HepG2 (cell line): Measurements from ENCODE around the gene CRIM1. TPM values are rescaled to one million over a fixed set of nuclear protein-coding genes. Genes with fewer than 3 reads are reported as not detected.

Experiments
- ATAC-seq: fragments of 200-7000 bp; cut with Tn5 transposase; 3 replicates; pipeline ENCODE4 v1.9.1; 2020; ENCODE audit warnings: mild to moderate bottlenecking, moderate library complexity
- BruUV-seq: library from RNA; stranded (reverse); fragments of 400-500 nt; replicated peaks from 2 replicates; lab custom pipeline; 2021; lab: Mats Ljungman, UMichigan
- CTCF ChIA-PET: fragments of 300-600 bp; formaldehyde crosslinking; extraction: SDS; loops from one replicate; lab custom pipeline; 2021; ENCODE audit warnings: low total read pairs, inconsistent platforms, low intra/inter-chr PET ratio; lab: Yijun Ruan, JAX
- POLR2A ChIA-PET: fragments of 350-600 bp; sonication (Branson Sonifier 250); formaldehyde crosslinking; loops from one replicate; lab custom pipeline; 2020; ENCODE audit warnings: antibody characterized with exemption, inconsistent platforms; lab: Yijun Ruan, JAX
- DNase-seq: peaks from one replicate; pipeline ENCODE4 v3.0.0-alpha.2; 2015; ENCODE audit warnings: low spot score
- FAIRE-seq: peaks from 3 replicates; lab custom pipeline; 2011; peaks lifted over from hg19 to GRCh38; lab: Jason Lieb, UNC
- H2AFZ ChIP-seq: one replicate; pipeline ENCODE4 v1.6.1; 2011; ENCODE audit warnings: low read length, inconsistent platforms
- H3K27ac ChIP-seq: fragments of 300-600 bp; 3 replicates; pipeline ENCODE4 v1.8.0; 2011; ENCODE audit warnings: mixed run types, mild to moderate bottlenecking, mixed read lengths, low read length, inconsistent platforms; ENCODE audit not compliant: insufficient read depth; ENCODE audit errors: extremely low read length
- H3K27me3 ChIP-seq, 2 experiments: fragments of 200-600 bp in 1 of 2; 2 replicates in 1 of 2; 3 replicates in 1 of 2; pipeline versions ENCODE4 v1.6.0 to v1.8.0; 2011; ENCODE audit warnings: low read length in 2 of 2, mild to moderate bottlenecking in 2 of 2, moderate library complexity in 2 of 2, inconsistent platforms in 1 of 2; ENCODE audit not compliant: insufficient read depth in 2 of 2, control insufficient read depth in 1 of 2
- H3K36me3 ChIP-seq, 2 experiments: fragments of 200-600 bp in 1 of 2; replicated peaks in 1 of 2; 2 replicates in 1 of 2; 3 replicates in 1 of 2; pipeline versions ENCODE4 v1.5.1 to v1.8.0; 2011; ENCODE audit warnings: low read length in 2 of 2, inconsistent platforms in 1 of 2; ENCODE audit not compliant: insufficient read depth in 2 of 2, control insufficient read depth in 1 of 2
- H3K4me1 ChIP-seq: 2 replicates; pipeline ENCODE4 v1.5.1; 2012; ENCODE audit warnings: low read length, inconsistent platforms; ENCODE audit not compliant: insufficient read depth
- H3K4me2 ChIP-seq: 2 replicates; pipeline ENCODE4 v1.6.0; 2011; ENCODE audit warnings: low read depth, low read length, inconsistent platforms
- H3K4me3 ChIP-seq, 3 experiments: fragments of 200-600 bp in 1 of 3; sonication (generic), shearing (Covaris generic) in 1 of 3; replicated peaks in 1 of 3; 2 replicates each; pipeline ENCODE4 v1.5.1; 2011 to 2016; ENCODE audit warnings: low read length in 3 of 3, inconsistent platforms in 2 of 3, low read depth in 2 of 3, mild to moderate bottlenecking in 2 of 3, control low read depth in 1 of 3, mixed read lengths in 1 of 3; ENCODE audit not compliant: insufficient read depth in 1 of 3
- H3K79me2 ChIP-seq: one replicate; pipeline ENCODE4 v1.6.1; 2011; ENCODE audit warnings: low read length, inconsistent platforms; ENCODE audit not compliant: insufficient read depth
- H3K9ac ChIP-seq: 2 replicates; pipeline ENCODE4 v1.6.0; 2011; ENCODE audit warnings: mild to moderate bottlenecking, low read depth, low read length, inconsistent platforms; ENCODE audit not compliant: insufficient read depth
- H3K9me3 ChIP-seq: 2 replicates; pipeline ENCODE4 v1.5.1; 2012; ENCODE audit warnings: mild to moderate bottlenecking, low read length
- H4K20me1 ChIP-seq: 2 replicates; pipeline ENCODE4 v1.6.0; 2011; ENCODE audit warnings: inconsistent platforms, mild to moderate bottlenecking, low read length, moderate library complexity; ENCODE audit not compliant: insufficient read depth
- MEIS1 ChIP-seq: sonication (generic); formaldehyde crosslinking; IDR thresholded peaks from 2 replicates; pipeline ENCODE4 v1.9.0; 2021; ENCODE audit warnings: mild to moderate bottlenecking, missing genetic modification reagents, moderate library complexity, borderline replicate concordance
- RBFOX2 ChIP-seq: fragments of 200-400 bp; formaldehyde crosslinking; IDR thresholded peaks from 2 replicates; pipeline ENCODE4 v1.6.1; 2017; ENCODE audit warnings: low read depth, mild to moderate bottlenecking, low read length
- RFX1 ChIP-seq: fragments of 450-650 bp; IDR thresholded peaks from 2 replicates; pipeline ENCODE4 v1.6.1; 2017
- TBP ChIP-seq: sonication (generic); formaldehyde crosslinking; IDR thresholded peaks from 2 replicates; pipeline ENCODE4 v1.5.0; 2020; ENCODE audit warnings: missing genetic modification reagents
- ZNF547 ChIP-seq: sonication (generic); formaldehyde crosslinking; IDR thresholded peaks from 2 replicates; pipeline ENCODE4 v1.5.1; 2020; ENCODE audit warnings: mild to moderate bottlenecking, missing genetic modification reagents
- WGBS: methylation state at CpG from one replicate; pipeline ENCODE4 v1.1.6; 2017; ENCODE audit warnings: low lambda C conversion rate; 5-methylcytosine and 5-hydroxymethylcytosine counted together
- in situ Hi-C: cut with HindIII; loops from 2 replicates; pipeline ENCODE4 v1.10.0; 2017; ENCODE audit warnings: low pct_unique_long_range_greater_than_20kb; ENCODE audit not compliant: extremely low pct_ligation_motif_present
- intact Hi-C: fragments of 100-400 bp; cut with micrococcal nuclease; formaldehyde crosslinking; loops from one replicate; pipeline ENCODE4 v1.10.0; 2022; ENCODE audit not compliant: unreplicated experiment
- polyA plus RNA-seq, 8 experiments: library from polyadenylated mRNA; depleted of rRNA in 3 of 8; stranded (reverse) in 7 of 8; unstranded in 1 of 8; fragments of >200 nt; fragmentation: Illumina TruSeq in 4 of 8; extraction: Trizol in 4 of 8; gene quantifications; 2 replicates each; pipeline versions ENCODE4 v1.2.1 to v1.2.3, GENCODE V29; 2011 to 2016; ENCODE audit warnings: low read depth in 4 of 8, missing spikeins in 1 of 8, mixed read lengths in 1 of 8; ENCODE audit not compliant: insufficient read depth in 1 of 8
- total RNA-seq, 5 experiments: library from RNA; depleted of rRNA; stranded (reverse); fragments of >200 nt; fragmentation: Illumina TruSeq; extraction: Trizol; gene quantifications; 2 replicates each; pipeline ENCODE4 v1.2.3, GENCODE V29; 2016; ENCODE audit warnings: low read depth in 1 of 5
- TF ChIP-seq, protein P1 (sequence below): sonication (generic); formaldehyde crosslinking; IDR thresholded peaks from 2 replicates; pipeline ENCODE4 v1.4.0; 2020; ENCODE audit warnings: missing genetic modification reagents; ENCODE audit errors: not compliant biosample characterization
- TF ChIP-seq, protein P2 (sequence below): sonication (generic); formaldehyde crosslinking; IDR thresholded peaks from 2 replicates; pipeline ENCODE4 v1.5.0; 2020; ENCODE audit warnings: mild to moderate bottlenecking, missing genetic modification reagents
- TF ChIP-seq, protein P3 (sequence below): sonication (generic); formaldehyde crosslinking; IDR thresholded peaks from 2 replicates; pipeline ENCODE4 v1.4.0; 2020; ENCODE audit warnings: mild to moderate bottlenecking, missing genetic modification reagents, borderline replicate concordance
- TF ChIP-seq, protein P4 (sequence below): IDR thresholded peaks from 2 replicates; pipeline ENCODE4 v1.6.1; 2016; ENCODE audit warnings: low read depth, control low read depth

Gene CRIM1
- total and polyA plus RNA-seq, 2 of the 13 experiments (the other 11 are each of a cell fraction or from before 2014, with no cell fraction given): 39.1 to 69.9 TPM

DNA sequence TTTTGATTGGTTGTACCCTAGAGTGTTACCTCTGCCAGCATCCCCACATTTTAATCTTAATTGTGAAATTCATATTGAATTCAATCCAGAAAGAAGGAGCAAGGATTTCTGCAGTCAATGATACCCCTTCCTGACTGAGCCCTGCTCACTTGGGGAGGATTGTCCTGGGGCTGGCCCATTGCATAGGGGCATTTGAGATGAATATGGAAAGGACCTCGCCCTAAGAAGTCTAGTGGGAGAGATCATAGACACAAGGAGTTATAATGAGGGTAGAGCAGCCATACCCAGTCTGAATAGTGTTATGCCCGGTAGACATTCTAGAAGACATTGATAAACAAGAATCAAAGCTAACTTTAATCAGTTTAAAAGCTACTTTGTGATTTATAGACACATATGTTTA is 53.8 kb downstream of the CRIM1 start:
- ChIA-PET POLR2A (no interaction called here), CTCF (no interaction called here)
- no peaks in the 10 kb centered on the region for H3K27me3 ChIP-seq
- intact Hi-C loops (no loop called here), in situ Hi-C loops (no loop called here)
- H4K20me1 ChIP-seq: peaks cover 16% of the 10 kb centered on the region; the same call in 1 of the 2 replicates
- H2AFZ ChIP-seq: no peak overlapping the region
- 99% methylated on average over 2 of the region's 2 CpGs for WGBS
- no TSS peak for BruUV-seq
- DNase-seq (no peak), FAIRE-seq (no peak), ATAC-seq (no peak)
- H3K36me3 ChIP-seq: peaks cover 7 to 8% of the 10 kb centered on the region in 2 experiments; a peak in 4 of 5 replicates
- peaks cover 66% of the 10 kb centered on the region for H3K79me2 ChIP-seq
- H3K9ac ChIP-seq: no peak overlapping the region
- no peak overlapping the region for H3K27ac ChIP-seq
- TF ChIP-seq ZNF547 (CRISPR knock-in tag) (no peak), TBP (CRISPR knock-in tag) (no peak)
- no peak overlapping the region for H3K4me2 ChIP-seq
- no peaks in the 10 kb centered on the region for H3K9me3 ChIP-seq
- no peak overlapping the region for H3K4me3 ChIP-seq
- H3K4me1 ChIP-seq: peaks cover 37% of the 10 kb centered on the region

DNA sequence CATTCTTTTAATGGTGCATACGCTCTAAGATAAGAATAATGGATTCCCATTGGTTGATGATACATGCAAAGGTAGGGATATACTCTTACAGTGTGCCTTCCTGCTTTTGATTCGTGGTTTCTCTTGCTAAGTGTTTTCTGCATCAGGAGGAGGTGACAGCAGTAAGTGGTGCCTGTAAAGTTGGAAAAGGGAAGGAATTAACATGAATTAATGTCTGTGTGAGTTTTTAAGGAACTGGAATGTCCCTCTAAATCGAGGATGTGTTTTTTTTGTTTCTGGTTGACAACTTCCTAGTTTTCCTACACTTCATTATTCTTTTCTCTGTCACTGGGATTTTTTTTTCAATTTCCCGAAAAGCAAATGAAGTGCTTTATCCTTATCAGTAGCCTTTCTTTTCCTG is 54.4 kb downstream of the CRIM1 start:
- no peak for DNase-seq
- H3K9ac ChIP-seq: no peak overlapping the region
- peaks cover 72% of the 10 kb centered on the region for H3K79me2 ChIP-seq
- TF ChIP-seq RBFOX2: no peak
- TF ChIP-seq, protein P1, sequence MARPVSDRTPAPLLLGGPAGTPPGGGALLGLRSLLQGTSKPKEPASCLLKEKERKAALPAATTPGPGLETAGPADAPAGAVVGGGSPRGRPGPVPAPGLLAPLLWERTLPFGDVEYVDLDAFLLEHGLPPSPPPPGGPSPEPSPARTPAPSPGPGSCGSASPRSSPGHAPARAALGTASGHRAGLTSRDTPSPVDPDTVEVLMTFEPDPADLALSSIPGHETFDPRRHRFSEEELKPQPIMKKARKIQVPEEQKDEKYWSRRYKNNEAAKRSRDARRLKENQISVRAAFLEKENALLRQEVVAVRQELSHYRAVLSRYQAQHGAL (CRISPR knock-in tag): no peak
- no peak for TF ChIP-seq MEIS1 (CRISPR knock-in tag)
- no peak for TF ChIP-seq RFX1
- TF ChIP-seq, protein P2, sequence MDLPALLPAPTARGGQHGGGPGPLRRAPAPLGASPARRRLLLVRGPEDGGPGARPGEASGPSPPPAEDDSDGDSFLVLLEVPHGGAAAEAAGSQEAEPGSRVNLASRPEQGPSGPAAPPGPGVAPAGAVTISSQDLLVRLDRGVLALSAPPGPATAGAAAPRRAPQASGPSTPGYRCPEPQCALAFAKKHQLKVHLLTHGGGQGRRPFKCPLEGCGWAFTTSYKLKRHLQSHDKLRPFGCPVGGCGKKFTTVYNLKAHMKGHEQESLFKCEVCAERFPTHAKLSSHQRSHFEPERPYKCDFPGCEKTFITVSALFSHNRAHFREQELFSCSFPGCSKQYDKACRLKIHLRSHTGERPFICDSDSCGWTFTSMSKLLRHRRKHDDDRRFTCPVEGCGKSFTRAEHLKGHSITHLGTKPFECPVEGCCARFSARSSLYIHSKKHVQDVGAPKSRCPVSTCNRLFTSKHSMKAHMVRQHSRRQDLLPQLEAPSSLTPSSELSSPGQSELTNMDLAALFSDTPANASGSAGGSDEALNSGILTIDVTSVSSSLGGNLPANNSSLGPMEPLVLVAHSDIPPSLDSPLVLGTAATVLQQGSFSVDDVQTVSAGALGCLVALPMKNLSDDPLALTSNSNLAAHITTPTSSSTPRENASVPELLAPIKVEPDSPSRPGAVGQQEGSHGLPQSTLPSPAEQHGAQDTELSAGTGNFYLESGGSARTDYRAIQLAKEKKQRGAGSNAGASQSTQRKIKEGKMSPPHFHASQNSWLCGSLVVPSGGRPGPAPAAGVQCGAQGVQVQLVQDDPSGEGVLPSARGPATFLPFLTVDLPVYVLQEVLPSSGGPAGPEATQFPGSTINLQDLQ (CRISPR knock-in tag): no peak
- TF ChIP-seq, protein P3, sequence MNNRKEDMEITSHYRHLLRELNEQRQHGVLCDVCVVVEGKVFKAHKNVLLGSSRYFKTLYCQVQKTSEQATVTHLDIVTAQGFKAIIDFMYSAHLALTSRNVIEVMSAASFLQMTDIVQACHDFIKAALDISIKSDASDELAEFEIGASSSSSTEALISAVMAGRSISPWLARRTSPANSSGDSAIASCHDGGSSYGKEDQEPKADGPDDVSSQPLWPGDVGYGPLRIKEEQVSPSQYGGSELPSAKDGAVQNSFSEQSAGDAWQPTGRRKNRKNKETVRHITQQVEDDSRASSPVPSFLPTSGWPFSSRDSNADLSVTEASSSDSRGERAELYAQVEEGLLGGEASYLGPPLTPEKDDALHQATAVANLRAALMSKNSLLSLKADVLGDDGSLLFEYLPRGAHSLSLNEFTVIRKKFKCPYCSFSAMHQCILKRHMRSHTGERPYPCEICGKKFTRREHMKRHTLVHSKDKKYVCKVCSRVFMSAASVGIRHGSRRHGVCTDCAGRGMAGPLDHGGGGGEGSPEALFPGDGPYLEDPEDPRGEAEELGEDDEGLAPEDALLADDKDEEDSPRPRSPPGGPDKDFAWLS: no peak
- TF ChIP-seq, protein P4, sequence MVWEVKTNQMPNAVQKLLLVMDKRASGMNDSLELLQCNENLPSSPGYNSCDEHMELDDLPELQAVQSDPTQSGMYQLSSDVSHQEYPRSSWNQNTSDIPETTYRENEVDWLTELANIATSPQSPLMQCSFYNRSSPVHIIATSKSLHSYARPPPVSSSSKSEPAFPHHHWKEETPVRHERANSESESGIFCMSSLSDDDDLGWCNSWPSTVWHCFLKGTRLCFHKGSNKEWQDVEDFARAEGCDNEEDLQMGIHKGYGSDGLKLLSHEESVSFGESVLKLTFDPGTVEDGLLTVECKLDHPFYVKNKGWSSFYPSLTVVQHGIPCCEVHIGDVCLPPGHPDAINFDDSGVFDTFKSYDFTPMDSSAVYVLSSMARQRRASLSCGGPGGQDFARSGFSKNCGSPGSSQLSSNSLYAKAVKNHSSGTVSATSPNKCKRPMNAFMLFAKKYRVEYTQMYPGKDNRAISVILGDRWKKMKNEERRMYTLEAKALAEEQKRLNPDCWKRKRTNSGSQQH (CRISPR knock-in tag): no peak
- TF ChIP-seq, all 625 proteins: peak for 0
- Histone ChIP-seq H3K9me3 (no peaks in the 10 kb centered on the region), H3K4me1 (peaks cover 39% of the 10 kb centered on the region), H3K4me2 (no peak overlapping the region), H2AFZ (no peak overlapping the region), H3K4me3 (no peak overlapping the region), H3K36me3 (peaks cover 8% of the 10 kb centered on the region in 2 experiments; a peak in 4 of 5 replicates), H3K27me3 (no peaks in the 10 kb centered on the region), H4K20me1 (peaks cover 16% of the 10 kb centered on the region; the same call in 1 of the 2 replicates), H3K27ac (no peak overlapping the region)
- intact Hi-C loops: loop anchor here (5.0 kb wide), 1 partner anchor 42 kb away; no protein-coding TSS in a partner anchor
- ATAC-seq (no peak), FAIRE-seq (no peak)
- POLR2A ChIA-PET: no interaction called here
- in situ Hi-C loops: no loop called here
- CTCF ChIA-PET: no interaction called here
- BruUV-seq: no TSS peak
- 94% methylated on average over 4 of the region's 4 CpGs for WGBS
